ENCODE measurements around the gene SCNM1. TPM values are rescaled to one million over a fixed set of nuclear protein-coding genes. Genes with fewer than 3 reads are reported as not detected.
"Not testable (repeated sequence)": the region's sequence is repeated elsewhere in the genome, so short reads cannot be mapped to it uniquely, and the experiment has no call there.

SCNM1 gene
- total RNA-seq, 1 donor from 2014 or later = 19.1 TPM

DNA sequence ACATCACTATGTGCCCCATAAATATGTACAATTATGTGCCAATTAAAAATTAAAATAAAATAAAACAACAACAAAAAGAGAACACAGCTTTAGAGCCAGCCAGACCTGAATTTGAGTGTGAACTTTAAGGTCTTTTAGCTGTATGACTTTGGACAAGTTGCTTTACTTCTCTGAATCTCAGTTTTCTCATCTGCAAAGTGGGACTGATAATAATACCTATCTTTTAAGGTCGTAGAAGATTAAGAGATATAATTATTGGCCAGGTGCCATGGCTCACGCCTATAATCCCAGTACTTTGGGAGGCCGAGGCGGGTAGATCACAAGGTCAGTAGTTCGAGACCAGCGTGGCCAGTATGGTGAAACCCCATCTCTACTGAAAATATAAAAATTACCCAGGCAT lies 27.4 kb downstream of the SCNM1 start:
- no peak for DNase-seq

DNA sequence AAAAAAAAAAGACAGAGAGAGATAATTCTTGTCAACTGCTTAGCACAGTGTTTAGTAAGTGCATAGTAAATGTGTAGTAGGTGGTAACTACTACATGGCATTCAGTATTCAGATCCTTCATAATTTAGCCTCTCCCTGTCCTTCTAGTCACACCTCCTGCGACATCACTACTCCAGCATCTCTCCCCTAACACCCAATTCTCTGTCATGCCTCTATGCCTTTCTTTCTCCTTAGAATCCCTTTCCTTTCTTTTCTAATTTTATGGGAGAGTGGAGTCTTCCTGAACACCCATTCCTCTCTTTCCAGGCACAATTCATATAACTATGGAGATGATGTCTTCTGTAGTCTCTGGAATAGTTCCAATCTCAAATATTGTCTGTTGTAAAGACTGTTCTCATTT lies 27.9 kb downstream of the SCNM1 start:
- no peak for DNase-seq

DNA sequence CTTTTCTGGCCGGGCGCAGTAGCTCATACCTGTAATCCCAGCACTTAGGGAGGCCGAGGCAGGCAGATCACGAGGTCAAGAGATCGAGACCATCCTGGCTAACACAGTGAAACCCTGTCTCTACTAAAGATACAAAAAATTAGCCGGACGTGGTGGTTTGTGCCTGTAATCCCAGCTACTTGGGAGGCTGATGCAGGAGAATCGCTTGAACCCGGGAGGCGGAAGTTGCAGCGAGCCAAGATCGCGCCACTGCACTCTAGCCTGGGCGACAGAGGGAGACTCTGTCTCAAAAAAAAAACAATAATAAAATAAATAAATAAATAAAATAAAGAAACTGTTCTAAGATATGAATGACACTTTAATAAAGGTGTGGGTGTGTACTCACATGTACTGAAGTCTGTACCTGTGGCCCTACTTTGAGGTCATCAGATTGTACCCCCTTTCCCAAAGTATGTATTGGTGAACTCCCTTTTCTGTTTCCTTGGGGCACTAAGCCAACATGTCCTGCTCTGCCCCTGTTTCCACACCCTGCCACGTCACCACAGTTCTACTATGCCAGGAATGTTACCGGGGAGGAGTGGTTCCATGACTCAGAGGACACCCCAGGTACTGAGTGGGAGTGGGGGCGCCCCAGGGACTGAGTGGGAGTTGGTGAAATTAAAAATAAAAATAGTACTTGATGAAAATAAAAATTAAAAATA lies 29.1 kb downstream of the SCNM1 start:
- peak; percentile 44 for DNase-seq

DNA sequence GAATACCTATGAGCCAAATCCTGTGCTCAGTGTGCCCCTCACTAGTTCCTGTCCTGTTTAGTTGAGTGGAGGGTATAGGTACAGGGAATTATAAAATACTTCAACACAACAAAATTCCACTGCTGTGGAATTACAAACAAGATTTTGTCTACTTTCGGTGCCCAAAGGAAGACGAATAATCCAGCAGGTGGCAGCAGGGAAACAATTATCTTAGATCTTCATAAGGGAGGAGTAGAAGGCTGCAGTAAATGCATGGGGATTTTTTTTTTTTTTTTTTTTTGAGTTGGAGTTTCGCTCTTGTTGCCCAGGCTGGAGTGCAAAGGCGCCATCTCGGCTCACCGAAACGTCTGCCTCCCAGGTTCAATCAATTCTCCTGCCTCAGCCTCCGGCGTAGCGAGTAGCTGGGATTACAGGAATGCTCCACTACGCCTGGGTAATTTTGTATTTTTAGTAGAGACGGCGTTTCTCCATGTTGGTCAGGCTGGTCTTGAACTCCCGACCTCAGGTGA lies 30.4 kb downstream of the SCNM1 start:
- peak; percentile 90 for DNase-seq

DNA sequence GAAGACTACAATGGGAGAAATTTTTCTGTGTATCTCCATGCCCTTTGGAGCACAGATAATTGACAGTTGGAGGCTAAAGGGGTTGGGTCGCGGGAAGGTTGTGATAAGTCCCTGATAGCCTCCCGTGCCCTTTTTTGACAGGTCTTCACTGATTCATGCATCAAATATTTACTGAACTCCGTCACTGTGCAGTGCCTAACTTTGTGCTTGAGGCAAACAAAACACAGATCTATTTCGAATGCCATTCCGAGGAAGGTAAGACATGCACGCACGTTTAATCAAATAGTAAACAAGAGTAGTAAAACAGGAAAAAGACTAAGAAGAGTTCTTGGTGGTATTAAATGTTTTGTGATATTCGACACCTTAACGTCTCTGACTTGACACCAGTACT lies 31.9 kb downstream of the SCNM1 start:
- no peak for DNase-seq

DNA sequence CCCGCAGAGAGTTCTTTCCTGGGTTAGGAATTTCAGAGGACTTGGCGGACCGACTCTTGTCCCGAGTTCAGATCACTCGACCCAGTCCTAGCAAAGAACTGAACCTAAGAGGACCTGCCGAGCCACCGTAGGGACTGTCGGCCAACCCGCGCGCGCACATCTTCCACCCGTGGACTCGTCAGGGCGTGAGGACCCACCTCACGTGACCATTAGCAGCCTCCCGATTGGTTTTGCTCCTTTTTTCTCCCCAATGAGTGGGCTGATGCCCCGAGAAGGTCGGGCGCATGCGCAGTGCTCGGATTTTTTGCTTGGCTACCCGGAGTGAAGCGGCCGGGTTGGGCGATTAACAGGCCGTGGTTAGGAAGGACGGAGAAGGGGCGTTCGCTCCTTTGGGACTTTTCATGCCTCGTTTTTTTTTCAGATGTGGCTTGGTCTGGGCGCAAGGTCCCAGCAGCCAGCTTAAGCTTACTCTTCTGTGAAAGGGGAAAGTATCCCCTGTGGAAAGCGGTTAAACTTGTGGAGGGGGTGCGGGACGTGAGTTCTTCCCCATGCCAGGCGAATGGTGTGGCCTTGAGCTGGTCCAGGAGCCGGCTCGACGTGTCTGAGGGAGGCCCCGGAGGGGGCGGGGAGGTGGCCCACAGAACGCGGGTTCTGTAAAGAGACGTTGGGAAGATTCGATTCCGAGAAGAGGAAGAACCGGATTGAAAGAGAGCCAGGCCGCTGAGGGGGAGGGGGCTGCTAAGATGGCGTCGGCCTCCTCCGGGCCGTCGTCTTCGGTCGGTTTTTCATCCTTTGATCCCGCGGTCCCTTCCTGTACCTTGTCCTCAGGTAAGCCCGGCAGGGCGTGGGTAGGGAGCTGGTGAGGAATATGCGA lies 32.5 kb downstream of the SCNM1 start, which contains the start of gene PIP5K1A:
PIP5K1A (plus strand) TSS at position 299 of the 874 bp plus-strand sequence; CDS start at position 744, 445 bp downstream.
- DNase-seq = peak; percentile 100

DNA sequence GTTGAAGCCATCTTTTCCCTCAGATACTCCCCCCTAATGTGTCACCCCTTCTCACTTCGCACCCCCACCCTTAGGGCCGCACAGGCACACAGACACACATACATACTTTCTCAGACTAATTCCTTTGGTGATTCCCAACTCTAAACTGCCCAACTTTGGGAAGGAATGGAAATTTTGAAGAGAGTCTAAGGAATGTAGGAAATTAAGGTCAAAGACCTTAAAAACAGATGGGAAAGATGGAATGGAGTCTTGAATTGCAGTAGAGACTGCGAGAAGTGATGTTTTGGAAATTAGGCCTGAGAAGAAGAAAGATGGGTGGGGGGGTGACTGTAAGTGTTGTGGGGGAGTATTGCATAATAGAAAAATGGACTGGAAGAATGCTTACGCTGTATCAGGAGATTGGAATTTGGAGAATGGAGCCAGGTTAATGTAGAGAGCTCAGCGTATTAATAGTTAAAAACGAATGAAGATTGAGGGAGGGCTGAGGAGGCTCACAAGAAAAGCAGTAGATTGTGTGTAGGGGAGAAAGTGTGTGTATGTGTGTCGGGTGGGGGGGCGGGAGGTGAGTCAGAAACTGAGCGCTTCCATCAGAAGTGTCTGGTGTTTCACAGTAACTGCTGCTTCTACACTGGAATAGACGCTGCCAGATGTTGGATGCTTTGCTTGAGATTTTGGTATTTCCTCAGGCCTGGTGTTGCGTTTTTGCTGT lies 34.1 kb downstream of the SCNM1 start:
- peak; percentile 27 for DNase-seq

DNA sequence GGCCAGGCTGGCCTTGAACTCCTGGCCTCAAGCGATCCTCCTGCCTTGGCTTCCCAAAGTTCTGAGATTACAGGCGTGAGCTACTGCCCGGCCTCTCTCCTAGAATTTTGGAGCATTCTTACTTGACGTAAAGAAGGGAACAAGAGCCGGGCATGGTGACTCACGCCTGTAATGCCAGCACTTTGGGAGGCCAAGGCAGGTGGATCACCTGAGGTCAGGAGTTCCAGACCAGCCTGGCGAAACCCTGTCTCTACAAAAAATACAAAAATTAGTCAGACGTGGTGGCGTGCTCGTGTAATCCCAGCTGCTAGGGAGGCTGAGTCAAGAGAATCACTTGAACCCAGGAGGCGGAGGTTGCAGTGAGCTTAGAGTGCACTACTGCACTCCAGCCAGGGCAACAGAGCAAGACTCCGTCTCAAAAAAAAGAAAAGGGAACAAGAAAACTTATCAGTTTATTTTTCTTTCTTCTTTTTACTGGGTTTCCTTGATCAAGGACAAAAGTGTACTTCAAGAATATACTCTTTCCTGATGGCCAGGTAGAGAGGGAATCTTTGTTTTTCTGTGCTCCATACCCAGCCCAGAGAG lies 39.5 kb downstream of the SCNM1 start:
- not testable (repeated sequence) for DNase-seq

DNA sequence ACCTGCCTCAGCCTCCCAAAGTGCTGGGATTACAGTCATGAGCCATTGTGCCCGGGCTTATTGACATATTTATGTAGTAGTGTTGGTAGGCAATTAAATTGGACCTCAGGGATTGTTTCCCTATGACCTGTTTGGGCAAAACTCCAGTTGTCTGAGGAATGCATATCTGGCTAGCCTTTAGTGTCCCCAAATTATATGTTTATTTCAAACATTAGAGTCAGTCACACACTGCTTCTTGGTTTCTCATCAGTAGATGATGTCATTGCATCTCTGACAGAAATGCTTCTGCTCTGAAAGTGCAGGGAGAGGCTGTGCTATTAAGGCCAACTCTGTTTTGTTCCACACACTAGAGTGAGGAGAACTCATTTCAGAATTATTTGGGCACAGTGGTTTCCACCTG lies 44.9 kb downstream of the SCNM1 start:
- no peak for DNase-seq

DNA sequence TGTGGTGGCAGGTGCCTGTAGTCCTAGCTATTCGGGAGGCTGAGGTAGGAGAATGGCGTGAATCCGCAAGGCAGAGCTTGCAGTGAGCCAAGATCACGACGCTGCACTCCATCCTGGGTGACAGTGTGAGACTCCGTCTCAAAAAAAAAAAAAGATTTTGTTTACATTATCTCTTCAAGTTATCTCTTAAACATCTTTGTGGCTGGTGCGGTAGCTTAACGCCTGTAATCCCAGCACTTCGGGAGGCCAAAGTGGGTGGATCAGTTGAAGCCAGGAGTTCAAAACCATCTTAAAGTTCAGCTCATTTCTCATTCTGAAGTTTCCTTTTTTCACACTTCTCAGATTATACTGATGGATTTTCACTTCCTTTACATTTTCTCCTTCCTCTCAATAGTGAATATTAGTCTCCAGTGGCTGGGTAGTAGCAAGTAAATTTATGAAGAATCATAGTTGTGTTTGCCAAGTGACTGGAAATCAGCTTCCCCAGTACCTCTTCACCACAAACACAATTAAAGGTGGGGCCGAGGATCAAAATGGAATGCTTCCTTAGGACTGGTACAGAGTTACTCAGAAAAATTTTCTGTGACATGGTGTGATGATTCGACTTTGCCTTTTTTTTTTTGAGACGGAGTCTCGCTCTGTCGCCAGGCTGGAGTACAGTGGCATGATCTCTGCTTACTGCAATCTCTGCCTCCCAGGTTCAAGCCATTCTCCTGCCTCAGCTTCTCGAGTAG lies 46.2 kb downstream of the SCNM1 start:
- DNase-seq = no peak

DNA sequence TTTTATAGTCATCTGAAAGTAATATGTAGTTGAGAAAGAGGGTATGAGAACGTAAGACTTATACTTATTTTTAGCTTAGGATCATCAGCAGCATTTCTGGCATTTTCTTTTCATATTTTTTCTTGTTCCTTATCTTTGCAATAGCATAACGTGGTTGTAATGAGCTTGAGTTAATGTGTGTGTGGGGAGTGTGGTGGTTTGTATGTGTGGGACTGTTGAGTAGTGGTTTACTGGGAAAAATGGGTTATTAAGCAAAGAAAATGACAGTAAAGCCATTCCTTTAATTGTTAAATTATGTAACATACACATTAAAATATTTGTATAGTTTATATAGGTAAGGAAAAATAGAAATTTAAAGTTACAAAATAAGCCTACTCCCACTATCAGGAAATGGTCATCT lies 47.6 kb downstream of the SCNM1 start:
- no peak for DNase-seq

Other genes with a start within 250 kb of the SCNM1 start
- gene SETDB1, start 239.8 kb upstream of the SCNM1 start, total RNA-seq = 31.0 TPM
- gene CERS2, start 191.3 kb upstream of the SCNM1 start, total RNA-seq = 37.2 TPM
- 1.6 TPM for gene ANXA9, start 183.9 kb upstream of the SCNM1 start, total RNA-seq
- gene MINDY1, start 159.2 kb upstream of the SCNM1 start, total RNA-seq = 15.4 TPM
- gene PRUNE1, start 157.7 kb upstream of the SCNM1 start, total RNA-seq = 26.4 TPM
- 43.3 TPM for gene BNIPL, start 129.6 kb upstream of the SCNM1 start, total RNA-seq
- gene C1orf56, start 118.4 kb upstream of the SCNM1 start, total RNA-seq = 2.9 TPM
- gene CDC42SE1, start 106.5 kb upstream of the SCNM1 start, total RNA-seq = 39.4 TPM
- gene MLLT11, start 105.7 kb upstream of the SCNM1 start, total RNA-seq = 1.6 TPM
- gene GABPB2, start 95.4 kb upstream of the SCNM1 start, total RNA-seq = 18.1 TPM
- 83.6 TPM for gene SEMA6C, start 19.5 kb upstream of the SCNM1 start, total RNA-seq
- 2.7 TPM for gene TNFAIP8L2, start 9.5 kb upstream of the SCNM1 start, total RNA-seq
- gene LYSMD1, start 242 bp upstream of the SCNM1 start, total RNA-seq = 7.1 TPM
- gene TMOD4, start 9.8 kb downstream of the SCNM1 start, total RNA-seq = 28.3 TPM
- 29.2 TPM for gene VPS72, start 24.1 kb downstream of the SCNM1 start, total RNA-seq
- 73.4 TPM for gene PIP5K1A, start 32.4 kb downstream of the SCNM1 start, total RNA-seq
- 105 TPM for gene PSMD4, start 88.6 kb downstream of the SCNM1 start, total RNA-seq
- gene ZNF687, start 116.2 kb downstream of the SCNM1 start, total RNA-seq = 13.2 TPM
- gene PI4KB, start 161.3 kb downstream of the SCNM1 start, total RNA-seq = 61.9 TPM
- 30.1 TPM for gene RFX5, start 181.1 kb downstream of the SCNM1 start, total RNA-seq
- 40.3 TPM for gene SELENBP1, start 206.6 kb downstream of the SCNM1 start, total RNA-seq
- 181 TPM for gene PSMB4, start 233.4 kb downstream of the SCNM1 start, total RNA-seq